HepG2 (cell line): ENCODE data around the gene PAQR6. TPM values are rescaled to one million over a fixed set of nuclear protein-coding genes. Genes with fewer than 3 reads are reported as not detected.
A peak's percentile ranks its signal among the peaks of the same experiment; 100 is the strongest.

Source experiments
- FOXK2 ChIP-seq: fragments of 450-650 bp; IDR thresholded peaks from 2 replicates; pipeline ENCODE4 v1.6.1; 2016
- HNRNPUL1 ChIP-seq: fragments of 200-400 bp; formaldehyde crosslinking; IDR thresholded peaks from 2 replicates; pipeline ENCODE4 v1.6.1; 2017; ENCODE audit warnings: low read depth, mild to moderate bottlenecking, low read length, moderate library complexity
- PLSCR1 ChIP-seq: sonication (generic); formaldehyde crosslinking; IDR thresholded peaks from 2 replicates; pipeline ENCODE4 v1.5.0; 2020; ENCODE audit warnings: missing genetic modification reagents, mild to moderate bottlenecking, borderline replicate concordance
- RBM39 ChIP-seq: fragments of 200-400 bp; formaldehyde crosslinking; IDR thresholded peaks from one replicate; pipeline ENCODE4 v1.6.1; 2018; ENCODE audit warnings: antibody characterized with exemption, mild to moderate bottlenecking, low read depth, low read length; ENCODE audit not compliant: poor library complexity, severe bottlenecking
- RFX1 ChIP-seq: fragments of 450-650 bp; IDR thresholded peaks from 2 replicates; pipeline ENCODE4 v1.6.1; 2017
- RFX3 ChIP-seq: IDR thresholded peaks from 2 replicates; pipeline ENCODE4 v1.6.1; 2016; ENCODE audit warnings: missing biosample characterization, missing genetic modification reagents
- TOPORS ChIP-seq: sonication (generic); formaldehyde crosslinking; IDR thresholded peaks from 2 replicates; pipeline ENCODE4 v1.8.0; 2023; ENCODE audit warnings: mild to moderate bottlenecking, missing genetic modification reagents
- YEATS4 ChIP-seq: sonication (generic); formaldehyde crosslinking; IDR thresholded peaks from 2 replicates; pipeline ENCODE4 v1.4.0; 2020; ENCODE audit warnings: missing genetic modification reagents, borderline replicate concordance
- ZBTB7B ChIP-seq: sonication (generic); formaldehyde crosslinking; IDR thresholded peaks from 2 replicates; pipeline ENCODE4 v1.4.0; 2020; ENCODE audit warnings: missing genetic modification reagents
- ZNF354B ChIP-seq: sonication (generic); formaldehyde crosslinking; IDR thresholded peaks from 2 replicates; pipeline ENCODE4 v1.8.0; 2022; ENCODE audit warnings: mild to moderate bottlenecking, missing genetic modification reagents
- ZNF407 ChIP-seq: sonication (generic); formaldehyde crosslinking; IDR thresholded peaks from one replicate; pipeline ENCODE4 v1.5.1; 2020; ENCODE audit warnings: mild to moderate bottlenecking, missing genetic modification reagents; ENCODE audit errors: not compliant biosample characterization
- ZNF512 ChIP-seq: sonication (generic); formaldehyde crosslinking; IDR thresholded peaks from 2 replicates; pipeline ENCODE4 v1.4.0; 2020; ENCODE audit warnings: mild to moderate bottlenecking, missing genetic modification reagents
- ZNF549 ChIP-seq: sonication (generic); formaldehyde crosslinking; IDR thresholded peaks from 2 replicates; pipeline ENCODE4 v1.5.0; 2020; ENCODE audit warnings: missing genetic modification reagents
- ZNF772 ChIP-seq: sonication (generic); formaldehyde crosslinking; IDR thresholded peaks from 2 replicates; pipeline ENCODE4 v1.5.0; 2020; ENCODE audit warnings: mild to moderate bottlenecking, missing genetic modification reagents
- ZNF841 ChIP-seq: sonication (generic); formaldehyde crosslinking; IDR thresholded peaks from 2 replicates; pipeline ENCODE4 v1.8.1; 2023; ENCODE audit warnings: missing genetic modification reagents, borderline replicate concordance
- polyA plus RNA-seq, 8 experiments: library from polyadenylated mRNA; depleted of rRNA in 3 of 8; stranded (reverse) in 7 of 8; unstranded in 1 of 8; fragments of >200 nt; fragmentation: Illumina TruSeq in 4 of 8; extraction: Trizol in 4 of 8; gene quantifications; 2 replicates each; pipeline versions ENCODE4 v1.2.1 to v1.2.3, GENCODE V29; 2011 to 2016; ENCODE audit warnings: low read depth in 4 of 8, missing spikeins in 1 of 8, mixed read lengths in 1 of 8; ENCODE audit not compliant: insufficient read depth in 1 of 8
- total RNA-seq, 5 experiments: library from RNA; depleted of rRNA; stranded (reverse); fragments of >200 nt; fragmentation: Illumina TruSeq; extraction: Trizol; gene quantifications; 2 replicates each; pipeline ENCODE4 v1.2.3, GENCODE V29; 2016; ENCODE audit warnings: low read depth in 1 of 5
- TF ChIP-seq, protein P1 (sequence below): sonication (generic); formaldehyde crosslinking; IDR thresholded peaks from 2 replicates; pipeline ENCODE4 v1.8.1; 2023; ENCODE audit warnings: mild to moderate bottlenecking, missing genetic modification reagents
- TF ChIP-seq, protein P2 (sequence below): IDR thresholded peaks from 2 replicates; pipeline ENCODE4 v1.6.1; 2016; ENCODE audit warnings: missing compliant biosample characterization, missing genetic modification reagents, borderline replicate concordance

Gene PAQR6
- total and polyA plus RNA-seq, 2 of the 13 experiments (the other 11 are each of a cell fraction or from before 2014, with no cell fraction given): 0.82 to 1.4 TPM

GRCh38 chr1:156282479-156283222 lies 34.8 kb upstream of the PAQR6 start, which contains the start of gene SMG5 (continued):
- TF ChIP-seq YEATS4 (CRISPR knock-in tag) (peak; percentile 84; the same call in 1 of the 2 replicates), HNRNPUL1 (no peak), PLSCR1 (CRISPR knock-in tag) (no peak), ZNF512 (CRISPR knock-in tag) (no peak), ZNF772 (CRISPR knock-in tag) (peak; percentile 91), TOPORS (no peak; the same call in 1 of the 2 replicates), ZNF354B (CRISPR knock-in tag) (no peak), ZNF841 (no peak), ZBTB7B (peak; percentile 64; the same call in 1 of the 2 replicates), RFX3 (CRISPR knock-in tag) (no peak), RFX1 (no peak), FOXK2 (no peak), RBM39 (peak; percentile 89), ZNF407 (peak; percentile 63), ZNF549 (CRISPR knock-in tag) (no peak)
- TF ChIP-seq, protein P1, sequence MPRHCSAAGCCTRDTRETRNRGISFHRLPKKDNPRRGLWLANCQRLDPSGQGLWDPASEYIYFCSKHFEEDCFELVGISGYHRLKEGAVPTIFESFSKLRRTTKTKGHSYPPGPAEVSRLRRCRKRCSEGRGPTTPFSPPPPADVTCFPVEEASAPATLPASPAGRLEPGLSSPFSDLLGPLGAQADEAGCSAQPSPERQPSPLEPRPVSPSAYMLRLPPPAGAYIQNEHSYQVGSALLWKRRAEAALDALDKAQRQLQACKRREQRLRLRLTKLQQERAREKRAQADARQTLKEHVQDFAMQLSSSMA (CRISPR knock-in tag): peak; percentile 93
- TF ChIP-seq, protein P2, sequence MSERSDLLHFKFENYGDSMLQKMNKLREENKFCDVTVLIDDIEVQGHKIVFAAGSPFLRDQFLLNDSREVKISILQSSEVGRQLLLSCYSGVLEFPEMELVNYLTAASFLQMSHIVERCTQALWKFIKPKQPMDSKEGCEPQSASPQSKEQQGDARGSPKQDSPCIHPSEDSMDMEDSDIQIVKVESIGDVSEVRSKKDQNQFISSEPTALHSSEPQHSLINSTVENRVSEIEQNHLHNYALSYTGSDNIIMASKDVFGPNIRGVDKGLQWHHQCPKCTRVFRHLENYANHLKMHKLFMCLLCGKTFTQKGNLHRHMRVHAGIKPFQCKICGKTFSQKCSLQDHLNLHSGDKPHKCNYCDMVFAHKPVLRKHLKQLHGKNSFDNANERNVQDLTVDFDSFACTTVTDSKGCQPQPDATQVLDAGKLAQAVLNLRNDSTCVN: peak; percentile 27; the same call in 1 of the 2 replicates
